Fibroblast of pulmonary artery (primary cell): ENCODE data around the gene MINDY4.

Experiments
- DNase-seq: peaks from one replicate; pipeline ENCODE4 v3.0.0-alpha.2; 2010; ENCODE audit warnings: low read depth
- H3K4me3 ChIP-seq: replicated peaks from 2 replicates; pipeline ENCODE4 v1.5.1; 2011; ENCODE audit warnings: low read depth, mild to moderate bottlenecking, control low read depth, low read length, moderate library complexity
- TF ChIP-seq, protein P1 (sequence below): IDR thresholded peaks from 2 replicates; pipeline ENCODE4 v1.5.1; 2011; ENCODE audit warnings: mild to moderate bottlenecking, control low read depth, low read length, inconsistent platforms; ENCODE audit errors: missing control alignments

The MINDY4 gene

DNA sequence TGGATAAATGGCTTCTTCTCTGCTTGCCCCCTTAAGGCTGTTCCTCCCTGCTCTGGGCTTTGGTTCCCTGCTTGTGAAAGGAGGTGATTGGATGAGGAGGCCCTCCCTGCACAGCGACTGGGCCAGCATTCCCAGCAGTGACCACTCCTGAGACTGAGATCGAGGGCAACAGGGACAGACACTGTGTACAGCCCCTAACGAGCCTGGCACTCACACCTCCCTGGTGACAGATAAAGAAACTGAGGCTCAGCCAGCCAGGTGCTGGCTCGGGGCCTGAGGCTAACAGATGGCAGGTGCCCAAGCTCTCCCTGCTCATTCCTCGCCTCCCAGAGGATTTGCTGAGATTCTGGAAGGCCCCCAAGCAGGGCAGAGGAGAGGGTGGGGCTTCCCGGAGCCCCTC, 128.4 kb downstream of the MINDY4 start:
- no peak overlapping the region for H3K4me3 ChIP-seq
- no peak for DNase-seq
- TF ChIP-seq, protein P1, sequence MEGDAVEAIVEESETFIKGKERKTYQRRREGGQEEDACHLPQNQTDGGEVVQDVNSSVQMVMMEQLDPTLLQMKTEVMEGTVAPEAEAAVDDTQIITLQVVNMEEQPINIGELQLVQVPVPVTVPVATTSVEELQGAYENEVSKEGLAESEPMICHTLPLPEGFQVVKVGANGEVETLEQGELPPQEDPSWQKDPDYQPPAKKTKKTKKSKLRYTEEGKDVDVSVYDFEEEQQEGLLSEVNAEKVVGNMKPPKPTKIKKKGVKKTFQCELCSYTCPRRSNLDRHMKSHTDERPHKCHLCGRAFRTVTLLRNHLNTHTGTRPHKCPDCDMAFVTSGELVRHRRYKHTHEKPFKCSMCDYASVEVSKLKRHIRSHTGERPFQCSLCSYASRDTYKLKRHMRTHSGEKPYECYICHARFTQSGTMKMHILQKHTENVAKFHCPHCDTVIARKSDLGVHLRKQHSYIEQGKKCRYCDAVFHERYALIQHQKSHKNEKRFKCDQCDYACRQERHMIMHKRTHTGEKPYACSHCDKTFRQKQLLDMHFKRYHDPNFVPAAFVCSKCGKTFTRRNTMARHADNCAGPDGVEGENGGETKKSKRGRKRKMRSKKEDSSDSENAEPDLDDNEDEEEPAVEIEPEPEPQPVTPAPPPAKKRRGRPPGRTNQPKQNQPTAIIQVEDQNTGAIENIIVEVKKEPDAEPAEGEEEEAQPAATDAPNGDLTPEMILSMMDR, result no peak

DNA sequence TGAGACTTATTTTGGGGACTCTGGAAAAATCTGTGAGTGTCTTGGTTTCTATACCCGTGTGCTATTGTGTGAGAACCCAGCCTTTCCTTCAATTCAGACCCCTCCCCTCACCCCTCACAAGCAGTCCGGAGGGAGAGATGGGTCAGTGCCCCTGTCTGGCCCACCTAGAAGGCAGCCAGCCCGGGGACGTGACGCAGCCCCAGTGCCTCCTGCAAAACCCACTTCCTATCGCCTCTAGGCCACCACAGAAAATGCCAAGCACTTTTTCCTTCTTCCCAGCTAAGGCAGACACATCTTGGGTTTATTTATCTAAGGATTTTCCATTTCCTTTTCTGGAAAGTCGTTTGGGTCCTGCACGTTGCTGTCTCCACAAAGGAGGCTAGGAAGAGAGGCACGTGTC, 128.8 kb downstream of the MINDY4 start:
- no peak for DNase-seq
- TF ChIP-seq, protein P1, result no peak
- H3K4me3 ChIP-seq, result no peak overlapping the region

DNA sequence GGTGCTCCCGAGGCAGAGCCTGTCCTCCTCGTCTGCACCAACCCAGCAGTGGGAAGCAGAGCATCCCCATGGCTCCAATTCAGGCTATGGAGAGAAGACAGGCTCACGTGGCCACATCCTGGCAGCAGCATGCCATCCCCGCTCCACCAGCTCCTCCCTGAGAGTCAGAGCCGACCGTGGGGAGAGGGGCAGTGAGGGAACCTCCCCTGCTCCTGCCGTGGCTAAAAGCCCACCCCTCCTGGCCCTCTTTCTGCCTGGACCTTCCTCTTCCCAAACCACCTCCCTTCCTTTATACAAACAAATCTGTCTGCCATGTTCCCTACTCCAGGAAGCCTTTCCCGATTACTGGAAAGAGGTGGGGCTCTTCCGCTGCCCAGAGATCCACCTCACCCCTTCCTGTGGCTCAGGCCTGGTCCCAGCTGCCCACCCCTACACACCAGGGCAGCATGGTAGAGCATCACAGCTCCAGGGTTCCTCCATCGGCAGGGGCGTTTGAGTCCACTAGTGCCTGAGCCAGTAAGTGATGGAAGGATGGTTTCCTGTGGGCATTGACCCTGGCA, 129.7 kb downstream of the MINDY4 start:
- TF ChIP-seq, protein P1, result no peak
- H3K4me3 ChIP-seq, result no peak overlapping the region
- no peak for DNase-seq

DNA sequence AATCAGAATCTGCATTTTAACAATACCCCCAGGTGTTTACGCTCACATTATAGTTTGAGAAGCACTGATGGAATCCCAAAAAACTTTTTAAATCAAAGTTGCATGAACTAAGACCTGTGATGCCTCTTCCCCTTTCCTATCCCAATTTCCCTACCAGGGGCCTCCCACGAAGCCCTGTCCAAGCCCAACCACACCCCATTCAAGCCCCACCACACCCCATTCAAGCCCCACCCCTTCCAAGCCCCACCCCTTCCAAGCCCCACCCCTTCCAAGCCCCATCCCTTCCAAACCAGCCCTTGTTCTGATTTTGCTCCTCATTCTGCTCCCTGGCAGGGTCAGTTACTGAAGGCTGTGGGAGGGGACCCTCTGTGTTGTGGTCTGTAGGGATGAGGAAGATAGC, 130.6 kb downstream of the MINDY4 start:
- H3K4me3 ChIP-seq, result no peak overlapping the region
- TF ChIP-seq, protein P1, result no peak
- DNase-seq, result no peak

DNA sequence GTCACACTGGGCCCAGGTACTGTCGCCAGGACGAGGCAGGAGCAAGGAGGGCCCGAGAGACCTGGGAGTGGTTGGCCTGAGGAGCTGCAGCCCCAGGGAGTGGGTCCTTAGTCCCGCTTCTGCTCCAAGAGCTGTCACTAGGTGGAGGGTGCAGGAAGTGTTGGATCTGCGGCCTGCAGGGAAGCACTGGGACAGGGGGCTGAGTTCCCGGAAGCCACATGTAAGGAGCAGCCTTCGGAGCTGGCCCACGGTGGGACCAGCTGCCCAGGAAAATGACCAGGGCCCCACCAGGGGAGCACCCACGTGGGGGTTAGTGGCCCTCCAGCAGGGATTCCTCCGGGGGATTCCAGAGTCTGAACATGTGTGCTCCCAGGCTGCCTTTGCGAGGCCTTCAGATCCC, 131.2 kb downstream of the MINDY4 start:
- no peak overlapping the region for H3K4me3 ChIP-seq
- TF ChIP-seq, protein P1, result no peak
- no peak for DNase-seq

DNA sequence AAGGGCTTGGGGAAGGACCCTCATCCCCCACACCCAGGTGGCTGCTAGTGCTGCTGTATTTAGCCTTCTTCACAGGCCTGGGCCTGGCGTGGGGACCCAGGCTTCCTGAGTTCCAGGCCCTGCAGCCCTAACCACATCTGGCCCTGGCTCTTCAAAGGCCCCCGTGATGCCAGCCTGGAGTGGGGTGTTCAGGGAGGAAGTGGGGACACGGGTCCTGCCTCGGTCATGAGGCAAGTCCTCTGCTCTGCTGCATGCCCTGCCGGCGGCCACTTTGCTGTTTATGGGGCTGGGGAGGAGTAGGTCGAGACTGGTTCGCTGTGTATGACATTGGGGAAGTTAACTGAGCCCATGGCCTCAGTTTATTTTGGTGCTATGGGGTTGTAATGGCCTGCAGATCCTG, 131.9 kb downstream of the MINDY4 start:
- DNase-seq, result no peak
- TF ChIP-seq, protein P1, result no peak
- no peak overlapping the region for H3K4me3 ChIP-seq

DNA sequence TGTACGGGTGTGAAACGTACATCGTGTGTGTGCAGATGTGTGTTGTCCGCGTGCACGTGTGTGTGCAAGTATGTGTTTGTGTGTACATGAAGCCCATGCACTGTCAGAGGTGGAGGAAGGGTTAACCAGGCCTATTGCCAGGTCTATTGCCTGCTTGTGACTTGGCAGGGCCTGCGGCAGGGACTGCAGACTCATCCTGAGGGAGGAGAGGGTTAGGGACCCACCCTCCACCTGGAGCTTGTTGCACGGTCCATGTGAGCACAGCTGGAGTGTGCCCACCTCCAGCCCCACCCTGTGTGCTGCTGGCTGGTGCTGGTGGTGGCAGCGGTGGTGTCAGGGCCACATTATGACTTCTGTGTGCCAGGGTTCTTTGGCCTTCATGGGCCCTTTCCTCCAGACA, 133.3 kb downstream of the MINDY4 start:
- DNase-seq, result no peak
- TF ChIP-seq, protein P1, result no peak

More for the DNA sequence above, 133.3 kb downstream of the MINDY4 start:
- H3K4me3 ChIP-seq, result no peak overlapping the region
